AG09309 (cell line): ENCODE data around the gene GRIN2A.

Source experiments
- DNase-seq: peaks from one replicate; pipeline ENCODE4 v3.0.0-alpha.2; 2010; ENCODE audit warnings: low read depth
- H3K4me3 ChIP-seq: 2 replicates; pipeline ENCODE4 v1.5.1; 2011; ENCODE audit warnings: mild to moderate bottlenecking, low read depth, low read length, moderate library complexity; ENCODE audit not compliant: control insufficient read depth
- TF ChIP-seq, protein P1 (sequence below): IDR thresholded peaks from 2 replicates; pipeline ENCODE4 v1.5.1; 2011; ENCODE audit warnings: mild to moderate bottlenecking, low read depth, low read length, inconsistent platforms; ENCODE audit not compliant: insufficient read depth, control insufficient read depth; ENCODE audit errors: missing control alignments

GRIN2A gene

DNA sequence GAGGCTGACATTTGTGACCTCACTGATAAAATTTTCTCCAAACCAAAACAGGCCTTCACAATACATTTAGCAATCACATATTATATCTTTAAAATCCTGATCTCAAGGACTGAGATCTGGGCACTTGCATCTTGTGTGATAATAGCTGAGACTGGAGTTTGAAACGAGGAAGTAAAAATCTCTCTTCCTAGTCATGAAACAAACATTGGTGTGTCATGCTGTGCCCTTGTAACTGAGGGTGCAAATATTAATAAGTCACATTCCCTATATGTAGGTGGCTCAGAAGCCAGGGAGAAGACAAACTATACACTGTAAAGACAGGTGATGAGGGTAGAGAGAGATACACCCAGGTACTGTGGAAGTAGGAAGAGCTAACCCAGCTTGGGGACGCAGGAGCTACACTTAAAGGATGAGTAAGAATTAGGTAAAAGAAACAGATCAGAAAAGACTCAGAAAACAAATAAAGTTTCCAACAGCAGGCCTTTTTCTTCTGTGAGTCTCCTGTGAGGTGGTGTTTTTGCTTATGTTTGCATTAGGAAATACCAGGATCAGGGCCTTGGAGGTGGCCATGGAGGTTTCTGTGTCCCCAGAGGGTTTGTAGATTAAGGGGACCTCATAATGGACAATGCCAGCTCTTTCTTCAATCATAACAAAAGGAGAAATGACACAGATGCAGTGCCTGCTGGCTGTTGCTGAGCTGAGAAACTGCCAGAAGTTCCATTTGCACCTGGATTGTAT lies 335.7 kb downstream of the GRIN2A start:
- no peak overlapping the region for H3K4me3 ChIP-seq
- no peak for DNase-seq
- TF ChIP-seq, protein P1, sequence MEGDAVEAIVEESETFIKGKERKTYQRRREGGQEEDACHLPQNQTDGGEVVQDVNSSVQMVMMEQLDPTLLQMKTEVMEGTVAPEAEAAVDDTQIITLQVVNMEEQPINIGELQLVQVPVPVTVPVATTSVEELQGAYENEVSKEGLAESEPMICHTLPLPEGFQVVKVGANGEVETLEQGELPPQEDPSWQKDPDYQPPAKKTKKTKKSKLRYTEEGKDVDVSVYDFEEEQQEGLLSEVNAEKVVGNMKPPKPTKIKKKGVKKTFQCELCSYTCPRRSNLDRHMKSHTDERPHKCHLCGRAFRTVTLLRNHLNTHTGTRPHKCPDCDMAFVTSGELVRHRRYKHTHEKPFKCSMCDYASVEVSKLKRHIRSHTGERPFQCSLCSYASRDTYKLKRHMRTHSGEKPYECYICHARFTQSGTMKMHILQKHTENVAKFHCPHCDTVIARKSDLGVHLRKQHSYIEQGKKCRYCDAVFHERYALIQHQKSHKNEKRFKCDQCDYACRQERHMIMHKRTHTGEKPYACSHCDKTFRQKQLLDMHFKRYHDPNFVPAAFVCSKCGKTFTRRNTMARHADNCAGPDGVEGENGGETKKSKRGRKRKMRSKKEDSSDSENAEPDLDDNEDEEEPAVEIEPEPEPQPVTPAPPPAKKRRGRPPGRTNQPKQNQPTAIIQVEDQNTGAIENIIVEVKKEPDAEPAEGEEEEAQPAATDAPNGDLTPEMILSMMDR = no peak

GRCh38 chr16:9845661-9846361 lies 336.4 kb downstream of the GRIN2A start:
- no peak for DNase-seq
- no peak overlapping the region for H3K4me3 ChIP-seq
- TF ChIP-seq, protein P1 = no peak

- TF ChIP-seq, protein P1 = no peak
These were observed 337.9 kb downstream of the GRIN2A start for GRCh38 chr16:9844361-9844760.

DNA sequence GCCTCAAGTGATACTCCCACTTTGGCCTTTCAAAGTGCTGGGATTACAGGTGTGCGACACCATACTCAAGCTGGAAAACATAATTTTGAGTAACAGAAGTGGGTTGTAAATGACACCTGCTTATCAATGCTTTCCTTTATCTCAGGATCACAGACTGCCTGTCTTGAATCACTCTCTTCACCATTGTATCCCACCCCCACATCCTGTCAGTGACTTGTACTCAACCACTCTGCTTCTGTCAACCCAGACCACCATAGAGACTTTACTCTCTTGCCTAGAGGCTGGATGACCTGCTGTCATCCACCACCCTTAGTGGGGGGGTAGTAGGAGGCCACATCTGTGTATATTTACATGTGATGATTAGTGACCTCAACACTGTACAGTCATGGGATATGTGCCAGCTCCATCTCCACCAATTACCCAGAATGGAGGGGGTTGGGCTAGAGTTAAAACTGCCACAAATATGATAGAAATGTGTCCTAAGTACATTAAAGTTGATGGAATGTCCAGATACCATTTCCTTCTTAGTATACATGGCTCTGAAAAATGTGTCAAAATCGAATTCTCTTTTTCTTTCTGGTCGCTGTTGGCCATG lies 338.7 kb downstream of the GRIN2A start:
- TF ChIP-seq, protein P1 = no peak
- H3K4me3 ChIP-seq = no peak overlapping the region
- no peak for DNase-seq

More at GRCh38 chr16:9844361-9844760, 337.9 kb downstream of the GRIN2A start:
- no peak overlapping the region for H3K4me3 ChIP-seq
- DNase-seq = peak; percentile 3

DNA sequence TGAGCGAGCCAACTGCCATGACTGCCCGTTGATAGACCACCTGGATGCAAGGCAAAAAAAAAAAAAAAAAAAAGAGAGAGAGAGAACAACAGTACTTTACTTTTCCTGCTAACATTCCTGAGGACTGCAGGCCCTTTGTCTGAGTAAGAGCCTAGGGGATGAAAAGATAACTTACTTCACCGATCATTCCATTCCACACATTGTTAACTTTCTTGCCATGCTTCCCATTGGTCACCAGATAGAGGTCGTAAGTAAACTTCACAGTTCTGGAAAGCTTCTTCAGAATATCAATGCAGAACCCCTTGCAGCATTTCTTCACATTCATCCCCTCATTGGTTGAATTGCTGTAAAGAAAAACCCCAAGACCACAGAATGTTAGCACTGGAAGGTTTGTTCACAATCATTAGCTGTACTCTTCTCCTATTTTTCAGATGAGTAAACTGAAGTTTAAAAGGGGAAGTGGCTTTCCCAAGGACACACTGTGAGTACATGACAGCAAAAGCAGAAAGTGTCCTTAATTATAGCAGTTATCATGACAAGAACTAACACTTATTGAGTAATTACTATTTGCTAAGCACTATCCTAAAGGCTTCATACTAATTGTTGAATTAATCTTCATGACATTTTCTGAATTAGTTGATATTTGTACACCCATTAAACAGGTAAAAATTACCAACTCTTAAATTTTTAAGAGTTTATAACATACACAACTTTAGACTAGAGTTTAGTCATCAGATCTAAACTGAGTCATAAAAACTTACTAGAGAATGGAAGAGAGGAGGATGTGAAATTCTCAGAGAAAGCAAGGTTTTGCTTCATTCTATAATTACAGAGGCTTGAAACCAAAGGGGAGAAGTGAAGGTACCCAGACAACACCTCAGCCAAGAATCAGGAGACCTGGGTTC lies 341.2 kb downstream of the GRIN2A start:
- TF ChIP-seq, protein P1 = no peak
- DNase-seq = no peak
- H3K4me3 ChIP-seq = no peak overlapping the region

GRCh38 chr16:9837481-9837880 lies 344.7 kb downstream of the GRIN2A start:
- DNase-seq = no peak
- TF ChIP-seq, protein P1 = no peak
- no peak overlapping the region for H3K4me3 ChIP-seq
